ENCODE measurements around the gene TMX3.

The TMX3 gene

DNA sequence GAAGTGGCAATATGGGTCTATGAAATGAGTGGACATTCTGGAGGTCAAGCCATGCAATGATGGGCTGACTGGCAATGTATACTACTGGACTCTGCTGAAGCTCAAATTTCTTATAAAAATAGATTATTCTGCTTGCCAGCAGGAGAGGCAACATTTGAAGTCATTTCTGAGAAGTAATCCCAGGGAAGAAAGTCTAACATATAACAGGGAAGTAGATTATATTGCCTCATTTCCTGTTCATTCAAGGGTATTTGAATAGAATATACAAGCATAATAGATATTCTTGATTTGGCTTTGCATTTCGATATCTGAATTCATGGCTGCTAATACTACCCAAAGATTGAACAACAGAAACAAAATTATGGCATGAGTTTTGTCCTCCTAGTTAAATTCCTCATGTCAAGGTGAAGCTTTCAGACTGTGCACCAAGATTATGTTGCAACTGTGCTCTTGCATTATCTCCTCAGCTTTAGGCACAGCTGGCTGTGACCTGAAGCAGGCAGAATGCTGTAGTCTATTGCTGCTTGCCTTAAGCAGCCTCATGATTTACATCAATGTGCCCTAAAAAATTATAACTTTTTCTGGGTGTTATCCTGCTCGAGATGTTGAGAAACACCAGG is 13.3 kb upstream of the TMX3 start:
- H3K4me3 ChIP-seq (ENCODE audit: low read length) = no peak overlapping the region
- no peak for DNase-seq (ENCODE audit: low read depth)
- TF ChIP-seq, protein P1, sequence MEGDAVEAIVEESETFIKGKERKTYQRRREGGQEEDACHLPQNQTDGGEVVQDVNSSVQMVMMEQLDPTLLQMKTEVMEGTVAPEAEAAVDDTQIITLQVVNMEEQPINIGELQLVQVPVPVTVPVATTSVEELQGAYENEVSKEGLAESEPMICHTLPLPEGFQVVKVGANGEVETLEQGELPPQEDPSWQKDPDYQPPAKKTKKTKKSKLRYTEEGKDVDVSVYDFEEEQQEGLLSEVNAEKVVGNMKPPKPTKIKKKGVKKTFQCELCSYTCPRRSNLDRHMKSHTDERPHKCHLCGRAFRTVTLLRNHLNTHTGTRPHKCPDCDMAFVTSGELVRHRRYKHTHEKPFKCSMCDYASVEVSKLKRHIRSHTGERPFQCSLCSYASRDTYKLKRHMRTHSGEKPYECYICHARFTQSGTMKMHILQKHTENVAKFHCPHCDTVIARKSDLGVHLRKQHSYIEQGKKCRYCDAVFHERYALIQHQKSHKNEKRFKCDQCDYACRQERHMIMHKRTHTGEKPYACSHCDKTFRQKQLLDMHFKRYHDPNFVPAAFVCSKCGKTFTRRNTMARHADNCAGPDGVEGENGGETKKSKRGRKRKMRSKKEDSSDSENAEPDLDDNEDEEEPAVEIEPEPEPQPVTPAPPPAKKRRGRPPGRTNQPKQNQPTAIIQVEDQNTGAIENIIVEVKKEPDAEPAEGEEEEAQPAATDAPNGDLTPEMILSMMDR (IDR thresholded peaks at IDR 0.05; ENCODE audit: insufficient read depth, low read depth, low read length, missing control alignments) = no peak

- DNase-seq (ENCODE audit: low read depth) = no peak
- TF ChIP-seq, protein P1 (IDR thresholded peaks at IDR 0.05; ENCODE audit: insufficient read depth, low read depth, low read length, missing control alignments) = no peak
- H3K4me3 ChIP-seq (ENCODE audit: low read length) = no peak overlapping the region
Measured at GRCh38 chr18:68727506-68727905, 12.6 kb upstream of the TMX3 start.

GRCh38 chr18:68725346-68725745 is 10.4 kb upstream of the TMX3 start:
- TF ChIP-seq, protein P1 (IDR thresholded peaks at IDR 0.05; ENCODE audit: insufficient read depth, low read depth, low read length, missing control alignments) = no peak
- DNase-seq (ENCODE audit: low read depth) = no peak
- H3K4me3 ChIP-seq (ENCODE audit: low read length) = no peak overlapping the region

DNA sequence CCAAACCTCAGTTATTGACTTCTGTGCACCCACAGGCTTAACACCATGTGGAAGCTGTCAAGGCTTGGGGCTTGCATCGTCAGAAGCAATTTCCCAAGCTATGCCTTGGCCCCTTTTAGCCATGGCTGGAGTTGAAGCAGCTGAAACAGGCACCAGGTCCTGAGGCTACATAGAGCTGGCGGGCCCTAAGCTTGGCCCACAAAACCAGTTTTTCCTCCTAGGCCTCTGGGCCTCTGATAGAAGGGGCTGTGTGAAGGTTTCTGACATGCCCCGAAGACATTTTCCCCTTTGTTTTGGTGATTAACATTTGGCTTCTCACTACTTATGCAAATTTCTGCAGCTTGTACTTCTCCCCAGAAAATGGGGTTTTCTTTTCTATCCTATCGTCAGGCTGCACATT is 9.1 kb upstream of the TMX3 start:
- DNase-seq (ENCODE audit: low read depth) = no peak
- TF ChIP-seq, protein P1 (IDR thresholded peaks at IDR 0.05; ENCODE audit: insufficient read depth, low read depth, low read length, missing control alignments) = no peak
- H3K4me3 ChIP-seq (ENCODE audit: low read length) = no peak overlapping the region

DNA sequence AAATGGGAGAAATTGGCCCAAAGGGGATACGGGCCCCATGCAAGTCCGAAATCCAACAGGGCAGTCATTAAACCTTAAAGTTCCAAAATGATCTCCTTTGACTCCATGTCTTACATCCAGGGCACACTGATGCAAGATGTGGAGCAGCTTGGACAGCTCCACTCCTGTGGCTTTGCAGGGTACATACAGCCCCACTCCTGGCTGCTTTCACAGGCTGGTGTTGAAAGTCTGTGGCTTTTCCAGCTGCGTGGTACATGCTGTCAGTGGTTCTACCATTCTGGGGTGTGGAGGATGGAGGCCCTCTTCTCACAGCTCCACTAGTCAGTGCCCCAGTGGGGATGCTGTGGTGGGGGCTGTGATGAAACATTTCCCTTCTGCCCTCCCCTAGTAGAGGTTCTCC is 8.6 kb upstream of the TMX3 start:
- DNase-seq (ENCODE audit: low read depth) = no peak
- TF ChIP-seq, protein P1 (IDR thresholded peaks at IDR 0.05; ENCODE audit: insufficient read depth, low read depth, low read length, missing control alignments) = no peak

GRCh38 chr18:68722821-68723220 is 7.9 kb upstream of the TMX3 start:
- TF ChIP-seq, protein P1 (IDR thresholded peaks at IDR 0.05; ENCODE audit: insufficient read depth, low read depth, low read length, missing control alignments) = no peak
- no peak overlapping the region for H3K4me3 ChIP-seq (ENCODE audit: low read length)
- DNase-seq (ENCODE audit: low read depth) = no peak

More for the DNA sequence above, 8.6 kb upstream of the TMX3 start:
- H3K4me3 ChIP-seq (ENCODE audit: low read length) = no peak overlapping the region

Data from epithelial cell of esophagus (primary cell).